H1 (cell line): ENCODE results near the gene CLN3. TPM values are rescaled to one million over a fixed set of nuclear protein-coding genes. Genes with fewer than 3 reads are reported as not detected.

Source experiments
- CTCF ChIA-PET: fragments of 300-600 bp; sonication (Branson Sonifier 250); formaldehyde crosslinking; loops from one replicate; lab custom pipeline; 2021; ENCODE audit not compliant: partially characterized antibody; lab: Charles Lee
- POLR2A ChIA-PET: fragments of 300-600 bp; sonication (Branson Sonifier 250); formaldehyde crosslinking; loops from one replicate; lab custom pipeline; 2021; ENCODE audit warnings: inconsistent platforms; ENCODE audit not compliant: partially characterized antibody; lab: Charles Lee
- DNase-seq, 2 experiments: peaks; one replicate each; pipeline versions ENCODE4 v3.0.0 to v3.0.0-alpha.2; 2010 to 2022; ENCODE audit warnings: low spot score in 2 of 2, low read depth in 1 of 2, mixed read lengths in 1 of 2
- FAIRE-seq: peaks from 2 replicates; lab custom pipeline; 2011; peaks lifted over from hg19 to GRCh38; lab: Jason Lieb, UNC
- H2AFZ ChIP-seq: 2 replicates; pipeline ENCODE4 v1.8.1; 2012; ENCODE audit warnings: low read length, inconsistent platforms
- H2AK5ac ChIP-seq: 2 replicates; pipeline ENCODE4 v1.6.1; 2013; ENCODE audit warnings: low read depth, low read length
- H2BK120ac ChIP-seq: replicated peaks from 2 replicates; pipeline ENCODE3; 2013; ENCODE audit warnings: low read depth, low read length, inconsistent platforms
- H2BK12ac ChIP-seq: 2 replicates; pipeline ENCODE4 v1.6.1; 2013; ENCODE audit warnings: low read depth, low read length
- H2BK15ac ChIP-seq: 2 replicates; pipeline ENCODE4 v1.6.1; 2013; ENCODE audit warnings: low read length
- H2BK20ac ChIP-seq: 2 replicates; pipeline ENCODE4 v1.6.1; 2013; ENCODE audit warnings: low read length
- H2BK5ac ChIP-seq: 2 replicates; pipeline ENCODE4 v1.6.1; 2013; ENCODE audit warnings: low read depth, low read length
- H3K14ac ChIP-seq: 2 replicates; pipeline ENCODE4 v1.6.1; 2013; ENCODE audit warnings: inconsistent platforms; ENCODE audit not compliant: insufficient read length
- H3K18ac ChIP-seq: 2 replicates; pipeline ENCODE4 v1.6.1; 2013; ENCODE audit warnings: low read length; ENCODE audit errors: extremely low read depth
- H3K23ac ChIP-seq: 2 replicates; pipeline ENCODE4 v1.6.1; 2013; ENCODE audit warnings: inconsistent platforms; ENCODE audit not compliant: insufficient read length
- H3K23me2 ChIP-seq: 2 replicates; pipeline ENCODE4 v1.6.1; 2013; ENCODE audit warnings: low read depth, low read length
- H3K27ac ChIP-seq: 2 replicates; pipeline ENCODE4 v1.6.1; 2011; ENCODE audit warnings: low read depth, low read length, inconsistent platforms
- H3K27me3 ChIP-seq, 4 experiments: replicated peaks in 1 of 4; 1 replicate in 1 of 4; 2 replicates in 3 of 4; pipeline versions ENCODE4 v1.6.1 to v1.8.1; 2011 to 2013; ENCODE audit warnings: low read length in 3 of 4, mild to moderate bottlenecking in 3 of 4, inconsistent platforms in 2 of 4, mixed read lengths in 2 of 4, moderate library complexity in 1 of 4; ENCODE audit not compliant: control insufficient read depth in 3 of 4, insufficient read depth in 3 of 4; ENCODE audit errors: extremely low read depth in 1 of 4
- H3K36me3 ChIP-seq, 4 experiments: 2 replicates each; pipeline versions ENCODE4 v1.6.1 to v1.8.1; 2011 to 2013; ENCODE audit warnings: mild to moderate bottlenecking in 4 of 4, low read length in 3 of 4, moderate library complexity in 2 of 4, control low read depth in 1 of 4, inconsistent platforms in 1 of 4; ENCODE audit not compliant: insufficient read depth in 4 of 4, control insufficient read depth in 2 of 4
- H3K4ac ChIP-seq: replicated peaks from 2 replicates; pipeline ENCODE3; 2013; ENCODE audit warnings: low read length, low read depth, mixed read lengths, inconsistent platforms; ENCODE audit not compliant: insufficient read length
- H3K4me1 ChIP-seq, 4 experiments: replicated peaks in 1 of 4; 1 replicate in 1 of 4; 2 replicates in 3 of 4; pipeline versions ENCODE4 v1.6.1 to v1.8.1; 2011 to 2013; ENCODE audit warnings: low read length in 3 of 4, inconsistent platforms in 2 of 4, mixed read lengths in 1 of 4; ENCODE audit not compliant: insufficient read depth in 4 of 4, control insufficient read depth in 3 of 4
- H3K4me2 ChIP-seq, 2 experiments: 2 replicates each; pipeline versions ENCODE4 v1.6.1 to v1.8.1; 2011 to 2013; ENCODE audit warnings: low read depth in 2 of 2, low read length in 2 of 2, control low read depth in 1 of 2, inconsistent platforms in 1 of 2, mild to moderate bottlenecking in 1 of 2; ENCODE audit not compliant: insufficient read depth in 1 of 2
- H3K4me3 ChIP-seq, 4 experiments: fragments of 200-600, 300-600 bp in 1 of 4; sonication (generic), shearing (Covaris generic), sonication (Bioruptor Twin) in 1 of 4; 2 replicates each; pipeline versions ENCODE4 v1.5.1 to v1.8.1; 2011 to 2016; ENCODE audit warnings: low read length in 4 of 4, low read depth in 3 of 4, control low read depth in 2 of 4, inconsistent platforms in 2 of 4, mild to moderate bottlenecking in 2 of 4, mixed read lengths in 1 of 4, moderate library complexity in 1 of 4; ENCODE audit not compliant: insufficient read depth in 2 of 4; ENCODE audit errors: extremely low read depth in 1 of 4
- H3K56ac ChIP-seq: replicated peaks from 2 replicates; pipeline ENCODE3; 2013; ENCODE audit warnings: low read depth, mild to moderate bottlenecking, mixed read lengths, low read length, inconsistent platforms; ENCODE audit not compliant: insufficient read length
- H3K79me1 ChIP-seq: 2 replicates; pipeline ENCODE4 v1.6.1; 2013; ENCODE audit warnings: low read depth, low read length, control low read depth
- H3K79me2 ChIP-seq, 2 experiments: 2 replicates each; pipeline versions ENCODE4 v1.6.1 to v1.8.1; 2012 to 2013; ENCODE audit warnings: low read length in 2 of 2, mild to moderate bottlenecking in 2 of 2, inconsistent platforms in 1 of 2; ENCODE audit not compliant: insufficient read depth in 2 of 2, control insufficient read depth in 1 of 2
- H3K9ac ChIP-seq, 4 experiments: replicated peaks in 1 of 4; 1 replicate in 1 of 4; 2 replicates in 3 of 4; pipeline versions ENCODE4 v1.6.1 to v1.8.1; 2011 to 2013; ENCODE audit warnings: low read depth in 3 of 4, low read length in 3 of 4, control low read depth in 2 of 4, mild to moderate bottlenecking in 2 of 4, moderate library complexity in 2 of 4, inconsistent platforms in 1 of 4; ENCODE audit errors: extremely low read depth in 1 of 4
- H3K9me3 ChIP-seq, 2 experiments: 2 replicates each; pipeline versions ENCODE4 v1.6.1 to v1.8.1; 2012 to 2013; ENCODE audit warnings: mild to moderate bottlenecking in 2 of 2, moderate library complexity in 2 of 2, control low read depth in 1 of 2, inconsistent platforms in 1 of 2, low read depth in 1 of 2, low read length in 1 of 2, mixed read lengths in 1 of 2; ENCODE audit not compliant: insufficient read depth in 2 of 2
- H4K20me1 ChIP-seq, 2 experiments: replicated peaks in 1 of 2; 2 replicates each; pipeline versions ENCODE3 to v1.8.1; 2011 to 2013; ENCODE audit warnings: inconsistent platforms in 2 of 2, low read length in 2 of 2, mild to moderate bottlenecking in 1 of 2; ENCODE audit not compliant: insufficient read depth in 2 of 2, control insufficient read depth in 1 of 2
- H4K5ac ChIP-seq: 2 replicates; pipeline ENCODE4 v1.6.1; 2013; ENCODE audit warnings: low read length, low read depth, mixed read lengths, inconsistent platforms; ENCODE audit not compliant: insufficient read length
- H4K8ac ChIP-seq: 2 replicates; pipeline ENCODE4 v1.8.0; 2013; ENCODE audit warnings: mild to moderate bottlenecking, moderate library complexity, low read length, inconsistent platforms; ENCODE audit not compliant: insufficient read depth; ENCODE audit errors: extremely low read depth
- H4K91ac ChIP-seq: replicated peaks from 2 replicates; pipeline ENCODE3; 2013; ENCODE audit warnings: low read length, mixed read lengths, inconsistent platforms; ENCODE audit not compliant: insufficient read length
- CTBP2 ChIP-seq: IDR thresholded peaks from 2 replicates; pipeline ENCODE4 v1.7.0; 2011; ENCODE audit warnings: borderline replicate concordance, mild to moderate bottlenecking, moderate library complexity, mixed read lengths, low read length; ENCODE audit not compliant: insufficient read depth, insufficient read length
- HDAC2 ChIP-seq, 2 experiments: fragments of 300-600 bp in 1 of 2; sonication (generic) in 1 of 2; IDR thresholded peaks; 2 replicates each; pipeline ENCODE4 v1.6.1; 2011 to 2012; ENCODE audit warnings: low read depth in 2 of 2, low read length in 2 of 2, mild to moderate bottlenecking in 2 of 2, moderate library complexity in 2 of 2, borderline replicate concordance in 1 of 2, inconsistent platforms in 1 of 2
- RNF2 ChIP-seq: fragments of 200-900, 300-1000 bp; sonication (generic); IDR thresholded peaks from 2 replicates; pipeline ENCODE4 v1.7.1; 2016; ENCODE audit warnings: borderline replicate concordance, low read depth, mild to moderate bottlenecking, antibody characterized with exemption, low read length; ENCODE audit not compliant: poor library complexity, severe bottlenecking; ENCODE audit errors: missing control alignments
- SP2 ChIP-seq: IDR thresholded peaks from 2 replicates; pipeline ENCODE4 v1.6.1; 2012; ENCODE audit warnings: mild to moderate bottlenecking, low read length, inconsistent platforms
- WGBS, 2 experiments: shearing (Covaris generic) in 1 of 2; methylation state at CpG; one replicate each; pipeline versions ENCODE4 v1.1.6 to v1.1.7; 2013 to 2015; ENCODE audit warnings: low lambda C conversion rate in 2 of 2, mixed read lengths in 2 of 2, inconsistent platforms in 1 of 2, low coverage in 1 of 2, missing lambda C conversion rate in 1 of 2; ENCODE audit not compliant: insufficient replicate concordance in 2 of 2, insufficient coverage in 1 of 2, insufficient read length in 1 of 2; ENCODE audit errors: extremely low coverage in 1 of 2, missing lambda C conversion rate in 1 of 2; 5-methylcytosine and 5-hydroxymethylcytosine counted together
- polyA plus RNA-seq, 7 experiments: library from polyadenylated mRNA; depleted of rRNA in 3 of 7; stranded (reverse) in 5 of 7; unstranded in 2 of 7; fragments of >200 nt in 5 of 7; fragments of 200-250 nt in 2 of 7; gene quantifications; 1 replicate in 5 of 7; 2 replicates in 1 of 7; 4 replicates in 1 of 7; pipeline versions ENCODE4 v1.2.1 to v1.2.3, GENCODE V29; 2011 to 2013; ENCODE audit warnings: missing spikeins in 2 of 7, mixed read lengths in 2 of 7
- total RNA-seq: library from RNA; stranded (reverse); fragmentation: NEBNext Ultra II Directional; extraction: Animal tissue kit (Norgen Biotek cat#: 25700); gene quantifications from 2 replicates; pipeline ENCODE4 v1.2.1, GENCODE V29; 2021

The CLN3 gene
- total and polyA plus RNA-seq, 2 of the 8 experiments (the other 6 are each of a cell fraction or from before 2014, with no cell fraction given), result 22.9 to 44.3 TPM

GRCh38 chr16:28520672-28521071, 28.8 kb upstream of the CLN3 start:
- H4K5ac ChIP-seq, result no peak overlapping the region
- no peak overlapping the region for H2BK5ac ChIP-seq
- H3K56ac ChIP-seq, result no peak overlapping the region
- no peak overlapping the region for H2BK12ac ChIP-seq
- H3K23ac ChIP-seq, result no peak overlapping the region
- no peaks in the 10 kb centered on the region for H3K79me2 ChIP-seq
- DNase-seq (no peak), FAIRE-seq (no peak)
- H3K14ac ChIP-seq, result no peak overlapping the region
- H4K91ac ChIP-seq, result no peak overlapping the region
- no peaks in the 10 kb centered on the region for H3K4me1 ChIP-seq
- no peaks in the 10 kb centered on the region for H3K23me2 ChIP-seq
- 83% methylated on average over 7 of the region's 7 CpGs; no CpG with 5 or more reads in 1 of the 2 experiments for WGBS, 2 experiments
- no peak overlapping the region for H3K4me3 ChIP-seq
- H2AFZ ChIP-seq, result no peak overlapping the region
- CTCF ChIA-PET, result interaction anchor here (0.6 kb wide), 1 partner anchor 243 kb away, joined by 3 read pairs; no protein-coding TSS in a partner anchor
- no peak overlapping the region for H2BK15ac ChIP-seq
- H4K20me1 ChIP-seq, result no peaks in the 10 kb centered on the region
- H3K4me2 ChIP-seq, result no peak overlapping the region
- H3K36me3 ChIP-seq, result no peaks in the 10 kb centered on the region
- no peaks in the 10 kb centered on the region for H3K9me3 ChIP-seq
- H3K4ac ChIP-seq, result no peak overlapping the region
- no peak overlapping the region for H2BK120ac ChIP-seq
- no peak overlapping the region for H4K8ac ChIP-seq
- H3K27me3 ChIP-seq, result no peaks in the 10 kb centered on the region
- H3K79me1 ChIP-seq, result no peaks in the 10 kb centered on the region
- no peak overlapping the region for H3K18ac ChIP-seq
- H2BK20ac ChIP-seq, result no peak overlapping the region
- H2AK5ac ChIP-seq, result no peak overlapping the region
- no peak overlapping the region for H3K9ac ChIP-seq
- no peak overlapping the region for H3K27ac ChIP-seq
- POLR2A ChIA-PET, result no interaction called here
- TF ChIP-seq HDAC2 (IDR thresholded peaks at IDR 0.05; ENCODE audit: borderline replicate concordance in 1 of 2, low read depth in 2 of 2, low read length in 2 of 2), result no peak
- TF ChIP-seq SP2, result no peak
- TF ChIP-seq RNF2, result no peak
- no peak for TF ChIP-seq CTBP2
